Chondrocyte (in vitro differentiated cells): ENCODE data around the gene WWTR1. TPM values are rescaled to one million over a fixed set of nuclear protein-coding genes. Genes with fewer than 3 reads are reported as not detected.

Experiments
- DNase-seq: peaks from one replicate; pipeline ENCODE4 v3.0.0; 2021; ENCODE audit warnings: mixed read lengths, low spot score
- H3K27ac Mint-ChIP-seq: one replicate; pipeline ENCODE4 v1.8.0; 2021; ENCODE audit warnings: mild to moderate bottlenecking, moderate library complexity, mixed read lengths; ENCODE audit not compliant: unreplicated experiment
- H3K27me3 Mint-ChIP-seq: 2 replicates; pipeline ENCODE4 v1.8.0; 2021; ENCODE audit warnings: low read depth, mixed read lengths
- H3K36me3 Mint-ChIP-seq: 2 replicates; pipeline ENCODE4 v1.8.0; 2021; ENCODE audit warnings: low read depth, mixed read lengths
- H3K4me1 Mint-ChIP-seq: 2 replicates; pipeline ENCODE4 v1.8.0; 2021; ENCODE audit warnings: low read depth, mild to moderate bottlenecking, mixed read lengths
- H3K4me3 Mint-ChIP-seq: one replicate; pipeline ENCODE4 v1.8.0; 2021; ENCODE audit warnings: mild to moderate bottlenecking, moderate library complexity, mixed read lengths; ENCODE audit not compliant: unreplicated experiment
- H3K9me3 Mint-ChIP-seq: 2 replicates; pipeline ENCODE4 v1.8.0; 2021; ENCODE audit warnings: low read depth, mixed read lengths
- total RNA-seq: library from RNA; stranded (reverse); gene quantifications from 3 replicates; pipeline ENCODE4 v1.2.1, GENCODE V29; 2021
- TF ChIP-seq, protein P1 (sequence below): fragments of 200-600 bp; sonication (generic); IDR thresholded peaks from 2 replicates; pipeline ENCODE4 v1.5.0; 2021; ENCODE audit warnings: antibody characterized with exemption, mild to moderate bottlenecking, moderate library complexity

The WWTR1 gene
- total RNA-seq, 1 donor from 2014 or later = 107 TPM

DNA sequence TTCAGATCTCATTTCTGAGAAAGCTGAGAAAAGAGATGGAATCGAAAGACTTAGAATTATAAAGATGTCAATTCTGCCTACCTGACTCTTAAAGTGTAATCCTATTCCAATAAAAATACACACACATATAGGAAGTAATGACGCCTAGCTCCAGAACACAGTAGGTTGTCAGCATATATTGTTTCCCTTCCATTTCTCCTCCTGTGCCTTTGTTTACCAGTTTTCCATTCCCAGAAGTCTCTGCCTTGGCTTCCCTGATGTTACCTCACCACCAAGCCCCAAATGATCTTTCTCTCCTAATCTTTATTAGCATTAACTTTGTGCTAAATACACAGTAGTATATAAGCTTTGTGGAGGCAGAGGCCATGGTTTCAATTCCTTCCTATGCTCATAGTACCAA, 143.4 kb downstream of the WWTR1 start:
- Mint-ChIP-seq H3K36me3 (peaks cover 2% of the 10 kb centered on the region), H3K27me3 (no peaks in the 10 kb centered on the region), H3K4me1 (peaks cover 7% of the 10 kb centered on the region), H3K4me3 (no peak overlapping the region), H3K9me3 (no peaks in the 10 kb centered on the region), H3K27ac (no peak overlapping the region)
- no peak for DNase-seq
- TF ChIP-seq, protein P1, sequence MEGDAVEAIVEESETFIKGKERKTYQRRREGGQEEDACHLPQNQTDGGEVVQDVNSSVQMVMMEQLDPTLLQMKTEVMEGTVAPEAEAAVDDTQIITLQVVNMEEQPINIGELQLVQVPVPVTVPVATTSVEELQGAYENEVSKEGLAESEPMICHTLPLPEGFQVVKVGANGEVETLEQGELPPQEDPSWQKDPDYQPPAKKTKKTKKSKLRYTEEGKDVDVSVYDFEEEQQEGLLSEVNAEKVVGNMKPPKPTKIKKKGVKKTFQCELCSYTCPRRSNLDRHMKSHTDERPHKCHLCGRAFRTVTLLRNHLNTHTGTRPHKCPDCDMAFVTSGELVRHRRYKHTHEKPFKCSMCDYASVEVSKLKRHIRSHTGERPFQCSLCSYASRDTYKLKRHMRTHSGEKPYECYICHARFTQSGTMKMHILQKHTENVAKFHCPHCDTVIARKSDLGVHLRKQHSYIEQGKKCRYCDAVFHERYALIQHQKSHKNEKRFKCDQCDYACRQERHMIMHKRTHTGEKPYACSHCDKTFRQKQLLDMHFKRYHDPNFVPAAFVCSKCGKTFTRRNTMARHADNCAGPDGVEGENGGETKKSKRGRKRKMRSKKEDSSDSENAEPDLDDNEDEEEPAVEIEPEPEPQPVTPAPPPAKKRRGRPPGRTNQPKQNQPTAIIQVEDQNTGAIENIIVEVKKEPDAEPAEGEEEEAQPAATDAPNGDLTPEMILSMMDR = no peak

DNA sequence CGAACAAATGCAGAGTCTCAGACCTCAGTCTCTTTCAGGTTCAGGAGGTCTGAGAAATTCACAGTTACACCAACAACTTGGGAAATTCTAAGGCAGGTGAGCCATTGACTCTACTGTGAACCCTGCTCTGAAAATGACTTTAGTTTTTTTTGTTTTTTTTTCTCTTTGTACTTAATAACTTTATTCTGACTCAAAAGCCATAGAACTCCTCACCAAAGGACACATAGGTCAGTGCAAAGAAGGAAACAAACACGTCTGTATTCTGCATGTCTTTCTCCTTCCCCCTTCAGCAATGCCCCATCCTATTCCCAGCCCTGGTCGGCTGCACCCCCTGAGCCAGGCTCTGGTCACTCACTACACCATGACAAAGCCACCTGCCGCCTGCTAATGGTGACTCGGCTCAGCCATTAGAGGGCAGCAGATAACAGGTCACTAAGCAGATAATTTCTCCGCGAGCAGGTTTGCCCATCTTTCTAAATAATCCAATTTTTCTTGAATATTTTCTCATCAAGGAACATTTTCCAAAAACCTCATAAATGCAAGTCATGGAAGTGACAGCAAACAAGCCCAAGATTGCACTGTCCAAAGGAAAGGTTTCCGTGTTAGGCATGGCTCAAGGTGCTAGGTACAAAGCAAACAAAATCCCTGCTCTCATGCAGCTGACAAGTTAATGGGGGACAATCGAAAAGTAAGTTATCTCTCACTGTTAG, 145.6 kb downstream of the WWTR1 start:
- no peak overlapping the region for H3K4me3 Mint-ChIP-seq
- no peaks in the 10 kb centered on the region for H3K36me3 Mint-ChIP-seq

DNA sequence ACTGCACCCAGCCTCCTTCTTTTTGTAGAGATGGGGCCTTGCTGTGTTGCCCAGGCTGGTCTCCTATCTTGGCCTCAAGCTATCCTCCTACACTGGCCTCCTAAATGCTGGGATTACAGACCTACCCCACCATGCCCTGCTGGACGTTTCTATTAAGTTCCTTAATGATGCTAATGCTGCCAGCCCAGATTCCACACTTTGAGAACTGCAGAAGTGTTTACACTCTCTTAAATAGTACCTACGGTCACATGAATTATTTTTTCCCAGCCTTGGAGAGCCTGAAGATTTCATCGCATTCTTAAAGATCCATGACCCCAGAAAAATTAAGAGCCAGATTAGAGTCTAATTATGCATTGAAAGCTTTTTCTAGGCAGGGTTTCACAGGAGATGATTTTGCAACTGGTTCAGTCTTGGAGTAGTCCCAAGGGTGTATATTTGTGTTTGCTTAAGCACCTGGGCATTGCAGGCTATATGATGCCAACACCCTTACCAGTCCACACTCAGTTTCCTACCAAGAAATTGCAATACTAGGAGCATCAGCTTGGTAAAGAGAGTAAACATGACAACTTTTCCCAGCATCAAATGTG, 146.7 kb downstream of the WWTR1 start:
- Mint-ChIP-seq H3K27me3 (no peaks in the 10 kb centered on the region), H3K9me3 (no peaks in the 10 kb centered on the region), H3K27ac (no peak overlapping the region), H3K4me1 (peaks cover 31% of the 10 kb centered on the region), H3K4me3 (no peak overlapping the region), H3K36me3 (no peaks in the 10 kb centered on the region)
- DNase-seq = no peak
- TF ChIP-seq, protein P1 = no peak

More for the DNA sequence above, 145.6 kb downstream of the WWTR1 start:
- Mint-ChIP-seq H3K27me3 (no peaks in the 10 kb centered on the region), H3K4me1 (peaks cover 20% of the 10 kb centered on the region), H3K27ac (no peak overlapping the region), H3K9me3 (no peaks in the 10 kb centered on the region)
- TF ChIP-seq, protein P1 = peak; percentile 93
- DNase-seq = no peak

DNA sequence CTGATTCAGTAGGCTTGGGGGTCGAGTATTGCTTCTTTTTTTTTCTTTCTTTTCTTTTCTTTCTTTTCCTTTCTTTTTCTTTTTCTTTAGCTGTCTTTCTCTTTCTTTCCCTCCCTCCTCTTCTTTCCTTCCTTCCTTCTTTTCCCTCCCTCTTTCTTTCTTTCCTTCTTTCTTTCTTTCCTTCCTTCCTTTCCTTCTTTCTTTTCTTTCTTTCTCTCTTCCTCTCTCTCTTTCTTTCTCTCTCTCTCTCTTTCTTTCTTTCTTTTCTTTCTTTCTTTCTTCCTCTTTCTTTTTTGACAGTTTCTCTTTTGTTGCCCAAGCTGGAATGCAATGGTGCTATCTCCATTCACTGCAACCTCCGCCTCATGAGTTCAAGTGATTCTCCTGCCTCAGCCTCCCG, 147.3 kb downstream of the WWTR1 start:
- H3K4me3 Mint-ChIP-seq = no peak overlapping the region
- no peaks in the 10 kb centered on the region for H3K9me3 Mint-ChIP-seq
- H3K4me1 Mint-ChIP-seq = peaks cover 32% of the 10 kb centered on the region
- DNase-seq = no peak
- TF ChIP-seq, protein P1 = no peak
- no peaks in the 10 kb centered on the region for H3K27me3 Mint-ChIP-seq
- peak overlapping the region; percentile 72 for H3K27ac Mint-ChIP-seq
- H3K36me3 Mint-ChIP-seq = no peaks in the 10 kb centered on the region

DNA sequence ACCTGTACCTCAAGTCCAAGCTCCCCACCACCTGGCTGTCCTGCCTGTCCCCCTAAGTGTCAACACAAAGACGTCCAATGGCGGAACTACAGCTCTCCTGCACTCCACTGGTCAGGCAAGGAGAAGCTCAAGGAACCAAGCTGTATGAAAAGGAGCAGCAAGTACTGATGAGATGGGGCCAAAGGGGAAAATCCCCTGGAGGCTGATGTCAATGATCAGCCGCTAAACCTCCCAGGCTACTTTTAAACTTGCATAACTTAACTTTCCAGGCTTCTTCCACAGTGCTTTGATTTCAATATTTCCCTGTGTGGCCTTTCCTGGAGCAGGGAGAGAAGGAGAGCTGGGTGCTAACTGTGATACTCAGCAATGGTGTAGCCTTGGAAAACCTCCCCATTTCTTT, 148.3 kb downstream of the WWTR1 start:
- no peaks in the 10 kb centered on the region for H3K36me3 Mint-ChIP-seq
- TF ChIP-seq, protein P1 = no peak
- peaks cover 32% of the 10 kb centered on the region for H3K4me1 Mint-ChIP-seq
- H3K27ac Mint-ChIP-seq = no peak overlapping the region
- no peak overlapping the region for H3K4me3 Mint-ChIP-seq
- no peaks in the 10 kb centered on the region for H3K9me3 Mint-ChIP-seq
- no peak for DNase-seq
- H3K27me3 Mint-ChIP-seq = no peaks in the 10 kb centered on the region
